Panc1 (cell line): ENCODE measurements around the gene MRNIP. TPM values are rescaled to one million over a fixed set of nuclear protein-coding genes. Genes with fewer than 3 reads are reported as not detected.

Experiments
- ATAC-seq: fragments of 200-7000 bp; cut with Tn5 transposase; 2 replicates; pipeline ENCODE4 v1.9.1; 2020; ENCODE audit warnings: mild to moderate bottlenecking, moderate library complexity
- BruUV-seq: library from RNA; stranded (reverse); fragments of 400-500 nt; replicated peaks from 2 replicates; lab custom pipeline; 2021; lab: Mats Ljungman, UMichigan
- CTCF ChIA-PET: fragments of 300-600 bp; sonication (Branson Sonifier 250); formaldehyde crosslinking; loops from one replicate; lab custom pipeline; 2022; ENCODE audit warnings: antibody characterized with exemption; lab: Charles Lee
- POLR2A ChIA-PET: fragments of 300-600 bp; sonication (Branson Sonifier 250); formaldehyde crosslinking; loops from one replicate; lab custom pipeline; 2022; ENCODE audit warnings: antibody characterized with exemption; lab: Charles Lee
- DNase-seq: peaks from one replicate; pipeline ENCODE4 v3.0.0-alpha.2; 2010; ENCODE audit warnings: low read depth, low spot score
- H3K27ac ChIP-seq: 2 replicates; pipeline ENCODE4 v1.5.1; 2011; ENCODE audit warnings: mild to moderate bottlenecking, low read length, inconsistent platforms
- H3K27me3 ChIP-seq: fragments of 200-500 bp; sonication (Bioruptor generic); 2 replicates; pipeline ENCODE4 v1.6.0; 2014; ENCODE audit warnings: low read length, inconsistent platforms; ENCODE audit not compliant: control insufficient read depth, insufficient read depth
- H3K36me3 ChIP-seq: fragments of 200-500 bp; sonication (Bioruptor generic); 2 replicates; pipeline ENCODE4 v1.5.1; 2014; ENCODE audit warnings: inconsistent platforms, mild to moderate bottlenecking, low read length, moderate library complexity; ENCODE audit not compliant: control insufficient read depth, insufficient read depth
- H3K4me1 ChIP-seq: 2 replicates; pipeline ENCODE4 v1.5.1; 2011; ENCODE audit warnings: inconsistent platforms, mild to moderate bottlenecking, low read length, moderate library complexity; ENCODE audit not compliant: control insufficient read depth, insufficient read depth
- H3K4me3 ChIP-seq, 2 experiments: 2 replicates each; pipeline ENCODE4 v1.5.1; 2011 to 2012; ENCODE audit warnings: low read depth in 2 of 2, low read length in 2 of 2, mild to moderate bottlenecking in 2 of 2, inconsistent platforms in 1 of 2, moderate library complexity in 1 of 2
- H3K9me3 ChIP-seq: fragments of 200-500 bp; sonication (Bioruptor generic); 2 replicates; pipeline ENCODE4 v1.5.1; 2014; ENCODE audit warnings: low read depth, mild to moderate bottlenecking, inconsistent platforms, low read length, moderate library complexity; ENCODE audit not compliant: control insufficient read depth, insufficient read depth
- POLR2AphosphoS5 ChIP-seq: IDR thresholded peaks from 2 replicates; pipeline ENCODE4 v1.6.1; 2012; ENCODE audit warnings: mild to moderate bottlenecking, low read depth, low read length, moderate library complexity
- REST ChIP-seq, 2 experiments: IDR thresholded peaks; 2 replicates each; pipeline ENCODE4 v1.6.1; 2011 to 2012; ENCODE audit warnings: low read depth in 2 of 2, control low read depth in 1 of 2, low read length in 1 of 2, mild to moderate bottlenecking in 1 of 2, moderate library complexity in 1 of 2; ENCODE audit not compliant: insufficient read depth in 1 of 2
- SIN3A ChIP-seq: IDR thresholded peaks from 2 replicates; pipeline ENCODE4 v1.6.1; 2012; ENCODE audit warnings: low read depth, mild to moderate bottlenecking, low read length, moderate library complexity, borderline replicate concordance; ENCODE audit not compliant: insufficient read depth
- TCF7L2 ChIP-seq: IDR thresholded peaks from 2 replicates; pipeline ENCODE4 v1.6.1; 2011; ENCODE audit warnings: mild to moderate bottlenecking, low read depth, low read length, inconsistent platforms
- in situ Hi-C: cut with HindIII; loops from 2 replicates; pipeline ENCODE4 v1.10.0; 2016; ENCODE audit warnings: low sequenced_read_pairs, low pct_unique_long_range_greater_than_20kb
- intact Hi-C: fragments of 100-400 bp; cut with micrococcal nuclease; formaldehyde crosslinking; loops from one replicate; pipeline ENCODE4 v1.10.0; 2022; ENCODE audit not compliant: unreplicated experiment
- total RNA-seq: library from RNA; stranded (reverse); gene quantifications from one replicate; pipeline ENCODE4 v1.2.1, GENCODE V29; 2021; ENCODE audit not compliant: unreplicated experiment
- TF ChIP-seq, protein P1 (sequence below): fragments of 450-650 bp; IDR thresholded peaks from 2 replicates; pipeline ENCODE4 v1.5.1; 2017; ENCODE audit warnings: mild to moderate bottlenecking

The MRNIP gene
- total RNA-seq, 1 experiment from 2014 or later: 33.0 TPM

DNA sequence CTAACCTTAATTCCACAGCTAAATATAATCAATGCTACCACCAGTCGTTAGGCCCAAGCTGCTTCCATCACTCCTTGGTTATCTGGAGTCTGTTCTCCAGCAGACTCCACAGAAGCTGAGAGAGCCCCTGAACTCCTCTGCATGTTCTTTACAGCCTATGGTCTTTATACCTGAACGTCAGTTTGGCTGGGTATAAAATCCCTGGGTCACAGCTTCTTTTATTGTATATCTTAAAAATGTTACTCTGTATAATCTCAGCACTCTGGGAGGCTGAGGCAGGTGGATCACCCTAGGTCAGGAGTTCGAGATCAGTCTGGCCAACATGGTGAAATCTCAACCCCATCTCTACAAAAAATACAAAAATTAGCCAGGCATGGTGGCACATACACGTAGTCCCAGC lies 23.7 kb upstream of the MRNIP start:
- intact Hi-C loops: no loop called here
- Histone ChIP-seq H3K27me3 (no peaks in the 10 kb centered on the region), H3K36me3 (peaks cover 11% of the 10 kb centered on the region), H3K27ac (no peak overlapping the region), H3K4me3 (no peak overlapping the region), H3K4me1 (no peaks in the 10 kb centered on the region), H3K9me3 (peaks cover 18% of the 10 kb centered on the region)
- ChIA-PET POLR2A (no interaction called here), CTCF (no interaction called here)
- in situ Hi-C loops: no loop called here
- no TSS peak for BruUV-seq
- TF ChIP-seq POLR2AphosphoS5 (no peak), TCF7L2 (no peak), SIN3A (no peak), REST (IDR thresholded peaks at IDR 0.05; ENCODE audit: insufficient read depth in 1 of 2, low read depth in 2 of 2, low read length in 1 of 2) (no peak)
- TF ChIP-seq, protein P1, sequence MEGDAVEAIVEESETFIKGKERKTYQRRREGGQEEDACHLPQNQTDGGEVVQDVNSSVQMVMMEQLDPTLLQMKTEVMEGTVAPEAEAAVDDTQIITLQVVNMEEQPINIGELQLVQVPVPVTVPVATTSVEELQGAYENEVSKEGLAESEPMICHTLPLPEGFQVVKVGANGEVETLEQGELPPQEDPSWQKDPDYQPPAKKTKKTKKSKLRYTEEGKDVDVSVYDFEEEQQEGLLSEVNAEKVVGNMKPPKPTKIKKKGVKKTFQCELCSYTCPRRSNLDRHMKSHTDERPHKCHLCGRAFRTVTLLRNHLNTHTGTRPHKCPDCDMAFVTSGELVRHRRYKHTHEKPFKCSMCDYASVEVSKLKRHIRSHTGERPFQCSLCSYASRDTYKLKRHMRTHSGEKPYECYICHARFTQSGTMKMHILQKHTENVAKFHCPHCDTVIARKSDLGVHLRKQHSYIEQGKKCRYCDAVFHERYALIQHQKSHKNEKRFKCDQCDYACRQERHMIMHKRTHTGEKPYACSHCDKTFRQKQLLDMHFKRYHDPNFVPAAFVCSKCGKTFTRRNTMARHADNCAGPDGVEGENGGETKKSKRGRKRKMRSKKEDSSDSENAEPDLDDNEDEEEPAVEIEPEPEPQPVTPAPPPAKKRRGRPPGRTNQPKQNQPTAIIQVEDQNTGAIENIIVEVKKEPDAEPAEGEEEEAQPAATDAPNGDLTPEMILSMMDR: no peak
- DNase-seq: no peak
- no peak for ATAC-seq

DNA sequence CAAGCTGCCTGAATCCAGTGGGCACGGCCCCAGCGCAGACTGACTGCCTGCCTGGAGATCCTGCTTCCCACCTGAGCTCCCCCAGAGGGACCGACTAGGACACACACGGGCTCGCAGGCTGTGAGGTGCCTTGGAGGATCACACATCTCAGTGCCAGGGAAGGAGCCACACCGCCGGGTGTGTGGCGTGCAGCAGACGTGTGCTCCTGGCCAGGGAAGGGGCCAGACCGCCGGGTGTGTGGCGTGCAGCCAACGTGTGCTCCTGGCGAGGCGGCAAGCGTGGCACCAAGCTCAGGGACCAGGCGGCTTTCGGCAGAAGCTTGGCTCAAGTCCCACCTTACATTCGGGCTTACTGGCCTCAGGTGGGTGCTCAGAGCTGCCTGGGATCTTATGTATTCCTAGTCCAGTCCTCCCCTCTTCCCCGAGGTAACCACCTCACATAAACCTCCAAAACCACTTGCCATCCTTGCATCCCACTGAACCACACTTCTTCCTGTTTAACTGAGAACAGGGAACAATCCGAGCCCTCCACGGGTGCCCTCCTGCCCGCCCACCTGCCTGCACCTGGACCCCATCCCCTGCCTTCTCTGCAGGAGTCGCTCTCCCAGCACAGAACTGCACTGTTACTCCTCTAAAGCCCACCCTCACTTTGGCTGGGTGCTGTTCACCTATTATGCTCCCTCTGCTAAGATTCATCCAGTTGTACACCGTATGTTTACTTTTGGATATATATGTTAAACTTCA lies 22.4 kb upstream of the MRNIP start:
- in situ Hi-C loops: no loop called here
- TF ChIP-seq TCF7L2 (no peak), REST (IDR thresholded peaks at IDR 0.05; ENCODE audit: insufficient read depth in 1 of 2, low read depth in 2 of 2, low read length in 1 of 2) (no peak), SIN3A (no peak), POLR2AphosphoS5 (no peak)
- TF ChIP-seq, protein P1: no peak
- DNase-seq (no peak), ATAC-seq (no peak)
- H3K36me3 ChIP-seq: peaks cover 8% of the 10 kb centered on the region
- no peaks in the 10 kb centered on the region for H3K4me1 ChIP-seq
- BruUV-seq: no TSS peak
- H3K9me3 ChIP-seq: peaks cover 18% of the 10 kb centered on the region
- H3K27me3 ChIP-seq: no peaks in the 10 kb centered on the region
- H3K27ac ChIP-seq: no peak overlapping the region
- H3K4me3 ChIP-seq: no peak overlapping the region
- intact Hi-C loops: no loop called here
- ChIA-PET CTCF (no interaction called here), POLR2A (interaction anchor here (0.6 to 0.7 kb wide), 3 partner anchors 12 to 39 kb away, joined by 3 to 6 read pairs (median 4); no protein-coding TSS in a partner anchor)
